Upper lobe of left lung (tissue), 6 donors: ENCODE data around the gene ANKRD44. TPM values are rescaled to one million over a fixed set of nuclear protein-coding genes. Genes with fewer than 3 reads are reported as not detected.

ENCODE experiments used
- ATAC-seq, 2 donors: fragments of 200-7000 bp; cut with Tn5 transposase; one replicate each; pipeline ENCODE4 v1.9.1; 2022; ENCODE audit warnings: mild to moderate bottlenecking in 2 of 2, moderate library complexity in 2 of 2; ENCODE audit not compliant: low FRiP score in 2 of 2
- DNase-seq, 2 donors: peaks; one replicate each; pipeline ENCODE4 v3.0.0-alpha.2; 2019 to 2020
- H3K27ac ChIP-seq, 4 donors: fragments of 200-600 bp; sonication (generic); one replicate each; pipeline ENCODE4 v1.5.1; 2016 to 2019
- H3K27me3 ChIP-seq, 4 donors: fragments of 200-600 bp; sonication (generic); one replicate each; pipeline ENCODE4 v1.5.1; 2017 to 2019
- H3K36me3 ChIP-seq, 4 donors: fragments of 200-600 bp; sonication (generic); one replicate each; pipeline ENCODE4 v1.5.1; 2016 to 2019
- H3K4me1 ChIP-seq, 4 donors: fragments of 200-600 bp; sonication (generic); one replicate each; pipeline ENCODE4 v1.5.1; 2018 to 2019
- H3K4me3 ChIP-seq, 4 donors: fragments of 200-600 bp; sonication (generic); one replicate each; pipeline ENCODE4 v1.5.1; 2017 to 2019; ENCODE audit warnings: mild to moderate bottlenecking in 2 of 4, moderate library complexity in 1 of 4
- H3K9me3 ChIP-seq, 4 donors: fragments of 200-600 bp; sonication (generic); one replicate each; pipeline ENCODE4 v1.5.1; 2018 to 2019
- CTCF ChIP-seq, 6 experiments: fragments of 450-650 bp in 4 of 6; fragments of 200-600 bp in 2 of 6; sonication (generic) in 2 of 6; IDR thresholded peaks; one replicate each; pipeline ENCODE4 v1.5.1; 2016 to 2019; ENCODE audit warnings: antibody characterized with exemption in 6 of 6
- EP300 ChIP-seq, 4 donors: sonication (generic); formaldehyde crosslinking; IDR thresholded peaks; one replicate each; pipeline ENCODE4 v1.5.1; 2017; ENCODE audit warnings: antibody characterized with exemption in 4 of 4, control low read depth in 2 of 4
- POLR2A ChIP-seq, 4 donors: fragments of 450-650 bp; IDR thresholded peaks; one replicate each; pipeline ENCODE4 v1.5.1; 2016 to 2017; ENCODE audit warnings: antibody characterized with exemption in 4 of 4, mild to moderate bottlenecking in 2 of 4
- POLR2AphosphoS5 ChIP-seq, 2 donors: sonication (generic); formaldehyde crosslinking; IDR thresholded peaks; one replicate each; pipeline ENCODE4 v1.5.1; 2017; ENCODE audit warnings: antibody characterized with exemption in 2 of 2
- WGBS, 2 donors: methylation state at CpG; one replicate each; pipeline ENCODE4 v1.1.5; 2017 to 2018; 5-methylcytosine and 5-hydroxymethylcytosine counted together
- total RNA-seq, 6 donors: library from RNA; depleted of rRNA in 4 of 6; stranded (reverse); fragments of >200 nt in 4 of 6; gene quantifications; one replicate each; pipeline versions ENCODE4 v1.1.0 to v1.2.1, GENCODE V29; 2016 to 2021
- donor health status: DM: no; HTN: no; CAD: no; lungs with moderate emphysema.
- donor health status: DM: no; HTN: yes; CAD: no; lungs with severe emphysema.

The ANKRD44 gene
- total RNA-seq, 6 donors from 2014 or later, result 41.0 to 91.1 (median 61.7) TPM

GRCh38 chr2:197211881-197212342, 98.7 kb downstream of the ANKRD44 start:
- H3K27ac ChIP-seq, result peak overlapping the region; percentile 42 to 88 (median 64)

GRCh38 chr2:197210430-197210829, 100.2 kb downstream of the ANKRD44 start:
- Histone ChIP-seq H3K4me3 (no peak overlapping the region), H3K4me1 (peaks cover 67 to 74% (median 71%) of the 10 kb centered on the region in 4 donors), H3K27ac (peak overlapping the region; percentile 69 to 88 (median 82)), H3K27me3 (no peaks in the 10 kb centered on the region), H3K9me3 (no peaks in the 10 kb centered on the region), H3K36me3 (no peaks in the 10 kb centered on the region)
- 59 to 69% methylated on average over 3 of the region's 3 CpGs for WGBS, 2 donors
- DNase-seq, result no peak
- ATAC-seq, result no peak
- no peak for TF ChIP-seq EP300 (IDR thresholded peaks at IDR 0.05)
- no peak for TF ChIP-seq POLR2AphosphoS5 (IDR thresholded peaks at IDR 0.05)

More at GRCh38 chr2:197211881-197212342, 98.7 kb downstream of the ANKRD44 start:
- Histone ChIP-seq H3K4me1 (peaks cover 71 to 80% (median 74%) of the 10 kb centered on the region in 4 donors), H3K27me3 (no peaks in the 10 kb centered on the region), H3K9me3 (no peaks in the 10 kb centered on the region), H3K4me3 (no peak overlapping the region), H3K36me3 (no peaks in the 10 kb centered on the region)
- ATAC-seq (no peak), DNase-seq (no peak)
- WGBS, 2 donors, result 59 to 62% methylated on average over 4 of the region's 4 CpGs
- no peak for TF ChIP-seq POLR2A (IDR thresholded peaks at IDR 0.05)
- no peak for TF ChIP-seq POLR2AphosphoS5 (IDR thresholded peaks at IDR 0.05)
- no peak for TF ChIP-seq CTCF (IDR thresholded peaks at IDR 0.05)
- TF ChIP-seq EP300 (IDR thresholded peaks at IDR 0.05), result no peak

- Histone ChIP-seq H3K36me3 (no peaks in the 10 kb centered on the region), H3K4me1 (peaks cover 72 to 78% (median 75%) of the 10 kb centered on the region in 4 donors), H3K9me3 (no peaks in the 10 kb centered on the region), H3K27me3 (no peaks in the 10 kb centered on the region), H3K4me3 (no peak overlapping the region), H3K27ac (peak overlapping the region; percentile 69 to 88 (median 82))
- peak in 1 of 2 donors; percentile 74 for DNase-seq
- peak; percentile 70 to 92 for ATAC-seq
- TF ChIP-seq POLR2A (IDR thresholded peaks at IDR 0.05), result peak in 1 of 4 donors; percentile 42
- peak in 1 of 4 donors; percentile 16 for TF ChIP-seq EP300 (IDR thresholded peaks at IDR 0.05)
- no peak for TF ChIP-seq POLR2AphosphoS5 (IDR thresholded peaks at IDR 0.05)
- TF ChIP-seq CTCF (IDR thresholded peaks at IDR 0.05), result no peak
- WGBS, 2 donors, result 48 to 54% methylated on average over 6 of the region's 6 CpGs
Measured at GRCh38 chr2:197209742-197210408, 100.7 kb downstream of the ANKRD44 start.

- 51 to 62% methylated on average over 2 of the region's 2 CpGs for WGBS, 2 donors
- no peak for TF ChIP-seq EP300 (IDR thresholded peaks at IDR 0.05)
- TF ChIP-seq POLR2A (IDR thresholded peaks at IDR 0.05), result no peak
- no peak for TF ChIP-seq POLR2AphosphoS5 (IDR thresholded peaks at IDR 0.05)
- TF ChIP-seq CTCF (IDR thresholded peaks at IDR 0.05), result no peak
- Histone ChIP-seq H3K9me3 (no peaks in the 10 kb centered on the region), H3K27ac (peak overlapping the region; percentile 69 to 88 (median 82)), H3K27me3 (no peaks in the 10 kb centered on the region), H3K4me1 (peaks cover 73 to 84% (median 80%) of the 10 kb centered on the region in 4 donors), H3K4me3 (no peak overlapping the region), H3K36me3 (no peaks in the 10 kb centered on the region)
- DNase-seq (no peak), ATAC-seq (peak in 1 of 2 donors; percentile 70)
Measured at GRCh38 chr2:197209246-197209645, 101.3 kb downstream of the ANKRD44 start.

GRCh38 chr2:197208841-197209240, 101.7 kb downstream of the ANKRD44 start:
- H3K4me3 ChIP-seq, result no peak overlapping the region
- H3K27me3 ChIP-seq, result no peaks in the 10 kb centered on the region
- H3K4me1 ChIP-seq, result peaks cover 72 to 82% (median 80%) of the 10 kb centered on the region in 4 donors
- H3K36me3 ChIP-seq, result no peaks in the 10 kb centered on the region
- no peak for DNase-seq
- TF ChIP-seq EP300 (IDR thresholded peaks at IDR 0.05) (no peak), CTCF (IDR thresholded peaks at IDR 0.05) (peak in 1 of 6 experiments; percentile 20), POLR2AphosphoS5 (IDR thresholded peaks at IDR 0.05) (no peak)
- 12 to 13% methylated on average over 3 of the region's 3 CpGs for WGBS, 2 donors
- no peaks in the 10 kb centered on the region for H3K9me3 ChIP-seq
- H3K27ac ChIP-seq, result peak overlapping the region; percentile 69 to 88 (median 82)
- peak in 1 of 2 donors; percentile 14 for ATAC-seq
